Hematopoietic multipotent progenitor cell treated with erythropoietin and hydrocortisone succinate and interleukin-3 and kit ligand, for 8 days (in vitro differentiated cells): ENCODE measurements around the gene NAT16.

ENCODE experiments used
- DNase-seq: peaks from one replicate; pipeline ENCODE4 v3.0.0-alpha.2; 2015

NAT16 gene

DNA sequence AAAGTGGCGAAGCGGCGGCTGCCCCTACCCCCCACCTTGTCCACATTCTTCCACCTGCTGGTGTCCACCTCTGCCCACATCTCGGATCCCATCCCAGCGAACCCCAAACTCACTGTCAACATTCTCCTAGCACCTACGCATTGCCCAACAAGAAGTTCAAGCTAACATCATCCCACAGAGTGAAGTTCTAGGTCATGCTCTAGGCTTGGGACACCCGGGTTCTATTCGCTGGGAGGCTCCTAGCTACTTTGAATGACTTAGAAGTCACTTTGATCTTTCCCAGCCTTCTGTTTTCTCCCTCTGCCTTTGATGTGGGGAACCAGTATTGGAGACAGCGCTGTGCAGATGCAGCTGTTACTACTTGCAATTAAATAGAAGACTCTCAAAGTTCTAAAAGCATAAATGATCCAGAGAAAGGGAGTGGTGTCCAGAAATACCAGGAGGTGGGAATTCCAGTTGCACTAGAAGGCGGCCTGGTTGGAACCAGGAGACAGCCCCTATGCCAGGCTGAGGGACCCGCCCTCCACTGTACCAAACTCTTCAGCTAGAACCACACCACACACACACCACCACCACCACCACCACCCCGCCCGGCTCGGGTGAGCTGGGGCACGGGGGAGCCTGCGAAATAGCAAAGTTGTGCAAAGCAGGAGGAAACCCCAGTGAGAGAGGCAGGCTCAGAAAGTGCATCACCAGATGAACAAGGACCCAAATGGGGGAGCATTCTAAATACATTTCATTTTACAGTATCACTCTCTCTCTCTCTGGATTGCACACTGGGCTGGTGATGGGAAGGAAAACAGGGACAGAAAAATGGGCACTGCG, 9.3 kb downstream of the NAT16 start:
- DNase-seq: no peak

DNA sequence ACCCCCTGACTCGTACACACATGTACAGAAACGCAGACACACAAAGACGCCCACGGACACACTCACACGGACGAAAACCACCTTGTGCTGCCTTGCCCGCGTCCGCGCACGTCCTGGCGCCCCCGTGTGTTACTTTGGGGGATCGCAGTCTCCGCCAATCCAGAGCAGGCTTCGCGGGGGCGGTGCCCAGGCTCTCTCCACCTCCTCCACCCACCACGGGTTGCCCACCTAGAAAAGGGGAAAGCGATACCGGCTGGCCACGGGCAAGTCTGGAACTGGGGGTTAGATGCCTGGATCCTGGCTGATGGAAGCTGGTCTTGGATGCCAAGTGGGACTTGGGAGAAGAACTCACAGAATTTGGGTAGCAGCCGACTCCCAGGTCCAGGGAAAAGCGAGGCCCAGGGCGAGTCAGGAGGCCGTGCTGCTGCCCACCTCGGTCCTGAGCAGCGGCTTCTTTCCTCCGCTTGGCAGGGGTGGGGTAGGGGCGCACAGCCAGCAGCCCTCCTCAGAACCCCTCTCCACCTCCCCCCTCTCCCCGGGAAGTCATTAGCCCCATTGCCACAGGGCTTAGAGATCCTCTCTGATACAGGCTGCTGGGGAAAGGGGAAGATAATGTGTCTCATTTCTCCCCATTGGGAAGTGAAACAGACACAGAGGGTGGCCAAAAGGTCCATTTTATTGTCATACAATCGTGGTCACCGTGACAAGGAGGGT, 10.1 kb downstream of the NAT16 start:
- DNase-seq: peak; percentile 61

- no peak for DNase-seq
Measured at GRCh38 chr7:101169110-101169837, 10.8 kb downstream of the NAT16 start.

DNA sequence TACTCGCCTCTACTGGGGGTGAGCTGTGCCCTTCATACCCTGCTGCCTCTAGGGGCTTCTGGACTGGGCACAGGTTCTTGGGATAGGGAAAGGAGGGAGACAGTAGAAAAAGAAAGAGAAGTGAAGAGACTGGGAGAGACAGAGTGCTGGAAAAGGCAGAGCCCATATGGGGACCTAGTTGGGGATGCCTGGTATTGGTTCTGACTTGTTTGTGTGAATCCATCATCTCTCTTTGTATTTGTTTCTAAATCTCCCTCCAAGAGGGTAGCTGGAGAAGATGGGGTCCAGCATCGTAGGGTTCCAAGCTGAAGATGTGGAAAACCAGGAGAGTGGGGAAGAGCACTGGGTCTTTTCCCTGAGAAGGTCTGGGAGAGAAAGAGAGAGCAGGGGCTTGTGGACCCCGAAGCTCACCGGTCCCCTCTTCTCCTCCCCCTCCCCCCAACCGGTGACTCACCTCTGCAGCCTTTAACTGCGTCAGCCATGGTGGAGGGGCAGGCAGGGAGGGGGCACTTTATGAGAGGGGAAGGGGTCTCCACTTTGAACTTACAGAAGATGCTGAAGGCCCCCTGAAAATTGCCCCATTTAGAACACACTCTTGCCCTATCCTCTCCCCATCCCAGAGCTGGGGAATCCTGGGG, 11.6 kb downstream of the NAT16 start:
- no peak for DNase-seq

DNA sequence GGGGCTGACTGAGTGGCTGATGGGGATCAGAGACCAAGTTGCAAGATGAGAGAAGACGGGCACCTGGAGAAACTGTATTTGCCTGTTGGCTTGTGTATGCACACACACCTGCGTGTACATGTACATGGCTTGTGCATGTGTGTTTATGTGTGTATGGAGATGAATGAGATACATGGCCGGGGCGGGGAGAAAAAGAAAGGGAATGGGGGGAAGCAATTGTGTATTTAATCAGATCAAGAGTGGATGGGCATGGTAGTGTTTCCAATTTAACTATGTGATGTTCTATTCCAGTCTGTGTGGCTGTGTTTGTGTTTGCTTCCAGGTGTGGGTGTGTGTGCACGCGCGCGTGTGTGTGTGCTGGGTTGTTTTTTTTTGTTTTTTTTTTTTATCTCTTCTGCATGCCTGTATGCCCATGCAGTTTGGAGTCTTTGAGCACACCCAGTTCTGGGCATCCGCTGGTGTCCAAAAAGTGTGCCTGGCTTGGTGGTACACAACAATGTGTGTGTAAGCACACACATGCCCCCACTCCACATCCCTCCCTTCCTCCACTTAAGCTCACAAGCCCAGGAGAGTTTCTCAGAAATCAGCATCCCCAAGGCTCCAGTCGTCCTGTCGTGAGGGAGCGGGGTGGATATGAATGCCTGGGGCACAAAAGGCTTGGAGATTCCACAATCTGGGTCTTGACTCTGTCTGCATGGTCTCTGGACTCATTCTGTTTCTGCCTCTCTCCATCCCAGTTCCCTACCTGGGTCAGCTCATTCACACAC, 12.3 kb downstream of the NAT16 start:
- no peak for DNase-seq

DNA sequence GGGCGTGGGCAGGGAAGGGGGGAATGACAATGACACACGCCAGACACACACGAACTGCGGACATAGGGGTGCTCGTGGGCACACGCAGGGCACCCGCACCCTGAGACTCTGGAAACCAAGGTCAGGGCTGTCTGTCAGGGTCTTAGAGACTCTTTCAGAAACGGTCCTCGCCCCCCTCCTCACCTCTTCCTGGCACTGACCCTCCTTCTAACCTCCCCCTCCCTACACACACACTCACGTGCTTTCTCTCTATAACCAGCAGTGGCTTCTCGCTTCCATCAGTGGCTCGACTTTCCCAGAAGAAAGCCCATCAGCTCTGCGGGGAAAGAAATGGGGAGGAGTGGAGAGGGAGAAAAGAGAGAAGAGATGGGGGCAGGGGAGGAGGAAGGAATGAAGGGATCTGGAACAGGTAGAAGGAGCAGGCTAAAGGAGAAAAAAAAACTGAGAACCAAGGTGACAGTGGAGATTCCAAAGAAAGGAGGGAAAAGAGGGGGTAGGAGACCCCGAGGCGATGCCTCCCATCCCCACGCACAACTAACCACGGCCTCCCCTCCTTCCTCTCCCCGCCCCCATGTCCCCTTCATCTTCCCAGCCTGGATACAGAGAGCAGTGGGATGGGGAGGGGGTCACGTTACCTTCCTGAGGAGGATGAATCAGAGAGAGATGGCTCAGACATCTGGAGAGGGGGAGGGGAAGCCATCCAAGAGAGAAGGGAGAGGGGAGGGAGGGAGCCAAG, 13.0 kb downstream of the NAT16 start:
- no peak for DNase-seq

DNA sequence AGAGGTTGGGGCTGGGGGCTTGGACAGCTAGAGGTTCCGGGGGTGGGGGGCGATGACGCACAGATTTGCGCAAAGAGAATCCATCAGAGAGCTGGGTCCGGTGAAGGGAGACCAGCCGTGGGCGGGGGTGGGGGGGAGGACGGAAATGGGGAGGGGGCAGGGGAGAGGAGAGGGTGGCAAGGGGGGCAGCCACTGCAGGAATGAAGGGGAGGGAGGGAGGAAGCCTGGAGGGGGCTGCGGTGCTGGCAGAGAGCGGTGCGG, 13.5 kb downstream of the NAT16 start:
- no peak for DNase-seq

DNA sequence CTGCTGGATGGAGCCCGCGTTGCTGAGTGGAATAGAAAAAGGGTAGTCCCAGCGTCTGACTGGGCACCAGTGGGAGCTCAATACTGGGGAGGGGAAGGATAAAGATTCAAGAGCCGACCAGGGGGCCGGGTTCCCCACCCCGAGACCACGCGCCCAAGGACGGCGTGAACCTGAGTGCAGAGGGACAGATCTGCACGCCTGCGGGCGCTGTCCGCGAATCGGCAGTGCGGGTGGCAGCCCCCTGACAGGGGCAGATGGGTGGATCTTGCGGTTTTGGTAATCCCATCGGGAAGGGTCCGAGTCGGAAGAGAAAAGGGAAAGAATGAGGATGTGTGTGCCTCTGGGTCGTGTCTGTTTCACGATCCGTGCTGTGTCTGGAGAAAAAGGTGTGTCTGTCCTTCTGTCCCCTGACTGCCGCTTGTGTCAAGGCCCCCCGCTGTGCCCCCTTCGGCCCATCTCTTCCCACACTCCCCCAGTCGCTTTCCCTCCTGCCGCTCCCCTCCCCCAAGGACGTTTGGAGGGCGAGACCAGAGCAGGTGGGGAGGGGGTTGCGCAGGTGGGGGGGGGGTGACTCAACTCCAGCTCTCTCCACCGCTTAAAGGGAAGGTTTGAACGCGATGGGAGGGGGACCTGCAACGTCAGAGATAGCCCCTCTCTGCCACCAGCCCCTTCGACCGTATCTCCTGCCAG, 14.0 kb downstream of the NAT16 start:
- DNase-seq: no peak

DNA sequence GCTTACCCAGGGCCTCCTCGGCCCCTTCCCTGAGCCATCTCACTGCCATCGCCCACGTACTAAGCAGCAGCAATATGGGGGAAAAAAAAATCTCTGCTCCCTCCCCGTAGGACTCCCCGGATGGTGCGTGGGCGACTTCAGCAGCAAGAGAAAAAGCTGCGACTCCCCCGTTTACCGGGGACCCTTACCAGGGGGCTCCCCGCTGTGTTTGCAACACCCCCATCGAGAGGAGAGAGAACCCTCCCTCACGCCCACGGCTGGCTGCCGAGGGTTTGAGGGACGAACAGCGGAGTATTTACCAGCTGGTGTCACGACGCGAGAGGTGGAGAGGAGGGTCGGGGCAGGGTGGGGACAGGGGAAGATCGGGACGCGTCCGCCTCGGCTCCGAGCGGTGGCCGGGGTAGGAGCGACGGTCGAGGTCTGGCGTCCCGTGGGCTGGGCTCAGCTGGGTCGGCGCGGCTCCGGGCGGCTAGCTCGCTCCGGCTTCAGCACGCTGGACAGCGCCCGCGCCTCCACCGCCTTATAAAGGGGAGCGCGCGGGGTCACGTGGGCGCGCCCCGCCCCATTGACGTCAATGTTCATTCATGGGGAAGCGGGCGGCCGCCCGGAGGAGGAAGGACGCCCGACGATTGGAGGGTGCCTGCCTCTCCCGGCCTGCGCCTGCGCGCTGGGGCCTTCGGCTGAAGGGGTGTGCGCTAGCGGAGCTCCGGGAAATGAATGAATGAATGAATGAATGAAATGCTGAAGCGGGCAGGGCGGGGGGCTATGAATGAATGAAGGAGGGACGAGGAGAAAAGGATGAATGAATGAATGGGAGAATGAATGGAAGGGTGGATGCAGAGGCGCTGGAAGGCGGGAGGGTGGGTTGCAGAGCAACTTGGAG, 14.8 kb downstream of the NAT16 start, which contains the start of gene VGF:
VGF (minus strand) TSS at position 495 of the 883 bp plus-strand sequence. CDS start 726 bp downstream, outside the sequence.
- DNase-seq: peak; percentile 95

- DNase-seq: no peak
Measured at GRCh38 chr7:101164071-101164840, 15.8 kb downstream of the NAT16 start.

DNA sequence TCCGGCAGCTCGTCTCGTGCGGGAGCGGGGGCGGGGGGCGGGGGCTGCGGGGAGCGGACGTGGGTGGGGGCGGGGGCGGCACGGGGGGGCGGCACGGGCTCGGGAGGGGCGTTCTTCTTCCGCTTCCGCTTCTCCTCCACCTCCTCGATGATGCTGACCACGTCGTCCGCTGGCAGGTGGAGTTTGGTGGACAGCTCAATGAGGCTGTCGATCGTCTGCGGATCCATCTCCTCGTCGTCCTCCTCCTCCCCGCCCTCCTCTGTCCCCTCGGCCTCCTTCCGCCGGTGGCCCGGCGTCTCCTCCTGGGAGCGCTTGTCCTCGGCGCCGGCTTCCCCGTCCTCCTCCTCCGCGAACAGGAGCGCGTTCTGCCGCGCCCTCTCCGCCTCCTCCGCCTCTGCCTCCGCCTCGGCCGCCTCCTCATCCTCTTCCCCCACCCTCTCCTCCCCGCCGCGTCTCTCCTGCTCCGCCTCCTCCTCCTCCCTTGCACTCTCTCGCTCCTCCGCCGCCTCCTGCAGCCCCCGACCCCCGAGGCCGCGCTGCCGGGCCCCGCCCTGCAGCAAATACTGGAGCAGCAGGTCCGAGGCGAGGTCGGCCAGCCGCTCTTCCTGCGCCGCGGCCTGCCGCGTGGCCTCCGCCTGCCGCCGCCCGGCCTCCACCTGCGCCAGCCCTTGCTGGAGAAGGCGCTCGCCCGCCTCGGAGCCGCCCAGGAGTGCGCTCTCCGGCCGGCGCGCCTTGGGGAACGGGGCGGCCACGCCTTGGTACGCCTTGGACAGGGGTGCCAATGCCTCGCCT, 16.6 kb downstream of the NAT16 start:
- DNase-seq: peak; percentile 32

DNA sequence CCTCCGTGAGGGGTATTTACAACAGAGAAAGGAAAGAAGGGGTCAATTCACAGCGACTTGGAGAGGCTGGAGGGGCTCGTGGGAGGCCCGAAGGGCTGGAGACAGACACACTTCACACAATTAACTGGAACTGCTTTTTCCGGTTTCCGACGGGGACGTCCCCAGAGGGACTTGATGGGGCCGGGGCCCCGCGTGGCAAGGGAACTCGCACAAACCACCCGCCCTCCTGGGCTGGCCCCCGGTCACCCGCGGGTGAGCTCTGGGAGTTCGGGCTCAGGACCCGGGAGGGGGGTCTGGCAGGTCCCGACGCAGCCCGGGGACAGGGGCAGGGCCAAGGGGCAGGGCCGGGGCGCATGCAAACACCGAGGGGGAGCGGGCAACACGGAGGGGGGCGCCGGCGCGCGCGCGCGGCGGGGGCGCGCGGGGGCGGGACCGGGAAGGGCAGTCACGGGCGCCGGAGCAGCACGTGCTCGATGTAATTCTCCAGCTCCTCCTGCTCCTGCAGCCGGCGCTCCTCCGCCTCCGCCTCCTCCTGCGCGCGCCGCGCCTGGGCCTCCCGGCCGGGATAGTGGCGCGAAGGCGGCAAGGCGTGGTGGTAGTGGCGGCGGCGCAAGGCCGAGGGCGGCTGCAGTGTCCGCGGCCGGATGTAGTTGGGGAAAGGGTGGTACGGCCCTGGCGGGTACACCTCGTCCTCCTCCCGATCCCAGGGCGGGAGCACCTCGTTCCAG, 17.4 kb downstream of the NAT16 start:
- DNase-seq: peak; percentile 62

DNA sequence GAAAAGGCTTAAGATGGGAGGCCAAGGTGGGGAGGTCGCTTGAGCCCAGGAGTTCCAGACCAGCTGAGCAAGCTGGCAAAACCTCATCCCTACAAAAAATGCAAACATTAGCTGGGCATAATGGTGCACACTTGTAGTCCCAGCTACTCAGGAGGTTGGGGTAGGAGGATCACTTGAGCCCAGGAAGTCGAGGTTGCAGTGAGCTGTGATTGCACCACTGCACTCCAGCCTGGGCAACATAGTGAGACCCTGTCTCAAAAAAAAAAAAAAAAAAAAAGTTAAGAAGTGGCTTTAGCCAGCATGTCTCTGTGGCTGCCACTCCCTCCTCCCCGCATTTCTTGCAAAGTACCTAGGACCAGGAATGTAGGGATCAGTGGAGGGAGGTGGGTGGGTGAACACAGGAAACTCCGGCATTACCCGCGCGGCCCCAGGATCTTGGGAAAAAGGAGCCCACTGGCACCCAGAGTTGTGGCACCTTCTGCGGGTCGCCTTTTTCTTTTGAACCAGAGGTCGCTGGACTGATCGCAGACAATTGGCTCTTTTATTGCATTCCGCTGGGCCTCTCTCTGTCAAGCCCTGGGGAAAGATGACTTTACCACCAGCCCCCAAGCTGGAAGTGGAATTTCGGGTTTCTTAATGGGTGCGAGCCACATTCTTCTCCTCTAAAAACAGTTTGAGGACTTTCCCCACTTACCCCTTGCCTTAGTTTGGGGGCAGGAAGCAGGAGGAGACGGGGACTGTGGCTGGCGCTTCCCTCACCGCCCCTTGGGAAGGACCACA, 18.2 kb downstream of the NAT16 start:
- no peak for DNase-seq

DNA sequence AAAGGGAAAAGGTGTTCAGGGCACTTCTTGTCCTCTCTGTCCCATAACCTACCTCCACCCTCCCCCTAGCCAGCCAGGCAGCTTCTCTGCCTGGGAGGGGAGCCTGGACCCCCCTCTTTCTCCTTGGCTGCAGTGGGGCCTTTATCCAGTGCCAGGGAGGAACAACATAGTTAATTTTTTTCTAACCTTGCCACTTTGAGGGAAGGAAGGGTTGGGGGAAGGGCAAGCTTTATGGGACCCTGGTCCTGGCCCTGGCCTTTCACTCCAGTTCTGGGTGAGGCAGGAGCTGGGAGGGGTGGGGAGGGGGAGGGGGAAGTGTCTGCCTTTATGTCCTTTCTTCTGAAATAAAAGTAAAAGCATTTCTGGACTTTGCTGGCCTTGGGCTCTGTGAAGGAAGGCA, 19.2 kb downstream of the NAT16 start:
- DNase-seq: no peak

DNA sequence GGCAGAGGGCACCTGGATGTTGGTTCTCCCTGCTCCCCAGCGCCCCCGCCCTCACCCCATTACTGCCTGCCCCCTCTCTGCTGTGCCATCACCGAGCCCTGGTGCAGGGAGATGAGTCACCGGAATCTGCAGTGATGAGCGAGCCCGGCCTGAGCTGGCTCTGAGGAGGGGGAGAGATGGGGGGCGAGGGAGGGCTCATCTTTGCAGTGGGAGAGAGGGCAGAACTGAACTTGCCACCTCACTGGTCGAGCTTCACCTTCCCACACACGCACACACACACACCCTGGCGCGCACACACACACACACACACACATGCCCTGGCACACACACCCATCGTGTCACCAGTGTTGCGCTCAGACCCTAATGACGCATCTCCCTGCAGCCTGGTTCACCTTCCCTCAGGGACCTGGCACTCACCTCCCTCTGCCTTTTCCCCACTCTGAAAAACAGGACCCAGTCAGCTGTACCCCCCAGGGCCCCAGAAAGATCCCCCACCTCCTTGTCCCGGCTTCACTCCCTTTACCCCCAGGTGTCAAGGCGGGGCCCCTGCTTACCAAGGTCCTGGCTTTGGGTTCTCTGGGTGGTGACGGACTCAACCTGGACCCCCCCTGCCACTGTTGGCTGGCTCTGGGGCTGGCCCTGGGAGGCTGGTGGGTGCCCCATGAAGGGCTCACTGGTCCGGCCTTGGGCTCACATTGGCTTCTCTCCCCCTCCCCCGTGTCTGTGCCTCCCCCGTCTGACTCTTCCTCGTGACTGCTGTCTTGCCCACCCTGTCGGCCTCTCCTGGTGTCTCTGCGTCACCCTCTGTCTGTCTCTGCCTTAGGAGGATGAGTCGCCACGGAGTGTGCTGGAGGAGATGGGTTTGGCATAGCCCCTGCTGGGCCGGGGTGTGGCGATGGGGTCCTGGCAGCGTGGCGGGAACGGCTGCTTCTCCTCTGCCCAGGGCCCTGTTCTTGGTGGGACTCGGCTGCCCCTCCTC, 20.1 kb downstream of the NAT16 start:
- no peak for DNase-seq
